Memory B cell (primary cell): ENCODE data around the gene SYCP2.

ENCODE experiments used
- ATAC-seq: fragments of 150-1000 bp; cut with Tn5 transposase; 2 replicates; pipeline ENCODE4 v1.10.0; 2021; ENCODE audit warnings: low read depth, mild to moderate bottlenecking, moderate library complexity
- DNase-seq, 2 donors: peaks; one replicate each; pipeline ENCODE4 v3.0.0; 2022; ENCODE audit warnings: low spot score in 2 of 2
- H3K27ac Mint-ChIP-seq: one replicate; pipeline ENCODE4 v1.8.0; 2022; ENCODE audit warnings: mild to moderate bottlenecking, moderate library complexity, mixed read lengths
- H3K27me3 Mint-ChIP-seq: one replicate; pipeline ENCODE4 v1.8.0; 2022; ENCODE audit warnings: mixed read lengths
- H3K36me3 Mint-ChIP-seq: one replicate; pipeline ENCODE4 v1.8.0; 2022; ENCODE audit warnings: mild to moderate bottlenecking, mixed read lengths
- H3K4me1 Mint-ChIP-seq: one replicate; pipeline ENCODE4 v1.8.0; 2022; ENCODE audit warnings: mixed read lengths
- H3K4me3 Mint-ChIP-seq: one replicate; pipeline ENCODE4 v1.8.0; 2022; ENCODE audit warnings: mild to moderate bottlenecking, moderate library complexity, mixed read lengths
- H3K9me3 Mint-ChIP-seq: one replicate; pipeline ENCODE4 v1.8.0; 2022; ENCODE audit warnings: mixed read lengths

Gene SYCP2

DNA sequence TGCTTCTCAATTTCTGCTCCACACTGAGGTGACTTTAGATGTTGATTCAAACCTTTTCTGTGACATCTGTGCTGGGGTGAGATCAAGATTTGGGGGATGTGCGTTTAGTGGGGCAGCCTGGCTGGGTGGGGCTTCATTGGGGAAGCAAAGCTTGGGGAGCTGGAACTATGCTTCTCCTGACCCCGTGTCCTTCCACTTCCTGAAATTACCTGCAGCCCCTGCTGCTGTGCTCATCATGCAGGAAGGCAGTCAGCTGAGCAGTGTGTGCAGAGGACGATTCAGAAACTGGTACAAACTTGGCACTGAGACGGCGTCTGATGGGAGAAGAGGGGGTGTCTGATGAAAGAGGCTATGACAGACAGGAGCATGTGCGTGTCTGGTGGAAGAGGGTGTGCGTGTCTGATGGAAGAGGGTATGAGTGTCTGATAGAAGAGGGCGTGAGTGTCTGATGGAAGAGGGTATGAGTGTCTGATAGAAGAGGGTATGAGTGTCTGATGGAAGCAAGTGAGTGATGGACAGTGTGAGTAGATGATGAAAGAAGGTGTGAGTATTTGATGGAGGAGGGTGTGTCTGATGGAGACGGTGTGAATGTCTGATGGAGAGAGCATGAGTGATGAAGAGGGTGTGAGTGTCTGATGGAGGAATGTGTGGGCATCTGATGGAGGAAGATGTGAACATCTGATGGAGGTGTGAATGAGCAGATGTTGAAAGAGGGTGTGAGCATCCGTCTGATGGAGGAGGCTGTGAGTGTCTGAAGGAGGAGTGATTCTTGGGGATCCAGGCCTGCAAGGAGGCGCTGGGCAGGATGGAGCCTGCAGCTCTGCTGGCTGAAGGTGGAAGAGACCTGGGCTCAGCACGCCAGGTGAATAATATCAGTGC, 103.4 kb downstream of the SYCP2 start:
- Mint-ChIP-seq H3K27ac (no peak overlapping the region), H3K27me3 (peaks cover 24% of the 10 kb centered on the region), H3K36me3 (no peaks in the 10 kb centered on the region), H3K4me1 (no peaks in the 10 kb centered on the region), H3K4me3 (no peak overlapping the region), H3K9me3 (peaks cover 6% of the 10 kb centered on the region)
- ATAC-seq (no peak), DNase-seq (no peak)

DNA sequence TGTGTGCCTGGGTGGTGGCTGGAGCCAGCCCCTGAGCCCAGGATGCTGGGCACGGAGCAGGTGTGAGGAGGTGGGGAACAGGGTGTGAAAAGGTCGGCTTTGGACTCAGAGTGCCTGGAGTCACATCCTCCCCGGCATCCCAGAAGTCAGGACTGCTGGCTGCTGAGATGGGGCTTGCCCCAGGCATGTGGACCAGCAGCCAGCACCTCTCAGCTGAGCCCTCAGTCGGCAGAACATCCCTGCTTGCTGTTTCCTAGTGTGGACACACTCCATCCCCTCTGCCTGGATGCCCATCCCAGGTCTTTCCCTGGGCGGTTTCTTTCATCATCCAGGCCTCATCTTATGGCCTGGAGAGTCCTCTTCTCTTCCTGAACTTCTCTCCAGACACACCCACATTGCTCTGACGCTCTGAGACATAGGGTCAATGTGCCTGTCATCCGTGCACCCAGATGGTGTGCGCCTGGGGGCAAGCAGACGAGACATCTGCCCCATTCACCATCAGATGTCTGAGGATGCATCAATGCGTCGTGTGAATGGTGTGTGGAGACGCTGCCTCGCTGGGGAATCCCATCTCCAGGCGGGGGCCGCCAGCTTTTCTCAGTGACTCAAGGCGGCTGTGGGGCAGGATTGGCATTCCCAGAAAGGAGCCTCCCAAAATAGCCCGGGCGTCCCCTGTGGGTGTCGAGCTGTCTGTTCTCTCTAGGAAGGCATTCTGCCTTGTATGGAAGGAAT, 104.2 kb downstream of the SYCP2 start:
- Mint-ChIP-seq H3K4me1 (no peaks in the 10 kb centered on the region), H3K4me3 (no peak overlapping the region), H3K9me3 (peaks cover 6% of the 10 kb centered on the region), H3K36me3 (no peaks in the 10 kb centered on the region), H3K27ac (no peak overlapping the region), H3K27me3 (peaks cover 19% of the 10 kb centered on the region)
- ATAC-seq (no peak), DNase-seq (no peak)

- DNase-seq (no peak), ATAC-seq (no peak)
- H3K4me1 Mint-ChIP-seq, result no peaks in the 10 kb centered on the region
- H3K4me3 Mint-ChIP-seq, result no peak overlapping the region
- H3K36me3 Mint-ChIP-seq, result no peaks in the 10 kb centered on the region
- no peak overlapping the region for H3K27ac Mint-ChIP-seq
- peaks cover 6% of the 10 kb centered on the region for H3K9me3 Mint-ChIP-seq
- H3K27me3 Mint-ChIP-seq, result peaks cover 17% of the 10 kb centered on the region
Observed at GRCh38 chr20:59828125-59829053, 105.0 kb downstream of the SYCP2 start.

- ATAC-seq (no peak), DNase-seq (no peak)
- H3K36me3 Mint-ChIP-seq, result no peaks in the 10 kb centered on the region
- H3K4me1 Mint-ChIP-seq, result no peaks in the 10 kb centered on the region
- peaks cover 15% of the 10 kb centered on the region for H3K27me3 Mint-ChIP-seq
- H3K27ac Mint-ChIP-seq, result no peak overlapping the region
- no peak overlapping the region for H3K4me3 Mint-ChIP-seq
- peaks cover 6% of the 10 kb centered on the region for H3K9me3 Mint-ChIP-seq
Observed at GRCh38 chr20:59827138-59828056, 106.0 kb downstream of the SYCP2 start.

GRCh38 chr20:59825944-59826759, 107.3 kb downstream of the SYCP2 start:
- Mint-ChIP-seq H3K4me1 (no peaks in the 10 kb centered on the region), H3K27ac (no peak overlapping the region), H3K27me3 (peaks cover 15% of the 10 kb centered on the region), H3K4me3 (no peak overlapping the region), H3K36me3 (no peaks in the 10 kb centered on the region), H3K9me3 (peaks cover 6% of the 10 kb centered on the region)
- DNase-seq, result no peak
- ATAC-seq, result no peak

DNA sequence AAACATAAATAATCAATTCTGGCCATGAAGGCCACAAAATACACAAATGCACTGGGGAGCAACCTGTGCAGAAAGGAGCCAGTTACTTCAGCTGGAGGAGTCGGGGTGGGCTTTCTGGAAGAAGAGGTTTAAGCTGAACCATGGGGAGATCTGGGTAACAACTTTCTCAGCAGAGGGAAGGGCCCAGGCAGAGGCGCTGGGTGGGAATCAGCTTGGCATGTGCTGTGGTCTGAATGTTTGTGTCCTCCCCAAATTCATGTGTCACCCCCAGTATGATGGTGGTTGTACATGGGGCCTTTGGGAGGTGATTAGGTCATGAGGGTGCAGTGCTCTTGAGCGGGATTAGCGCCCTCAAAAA, 107.9 kb downstream of the SYCP2 start:
- Mint-ChIP-seq H3K27me3 (peaks cover 15% of the 10 kb centered on the region), H3K4me3 (no peak overlapping the region), H3K4me1 (no peaks in the 10 kb centered on the region), H3K27ac (no peak overlapping the region), H3K9me3 (peaks cover 6% of the 10 kb centered on the region), H3K36me3 (no peaks in the 10 kb centered on the region)
- no peak for DNase-seq
- no peak for ATAC-seq

DNA sequence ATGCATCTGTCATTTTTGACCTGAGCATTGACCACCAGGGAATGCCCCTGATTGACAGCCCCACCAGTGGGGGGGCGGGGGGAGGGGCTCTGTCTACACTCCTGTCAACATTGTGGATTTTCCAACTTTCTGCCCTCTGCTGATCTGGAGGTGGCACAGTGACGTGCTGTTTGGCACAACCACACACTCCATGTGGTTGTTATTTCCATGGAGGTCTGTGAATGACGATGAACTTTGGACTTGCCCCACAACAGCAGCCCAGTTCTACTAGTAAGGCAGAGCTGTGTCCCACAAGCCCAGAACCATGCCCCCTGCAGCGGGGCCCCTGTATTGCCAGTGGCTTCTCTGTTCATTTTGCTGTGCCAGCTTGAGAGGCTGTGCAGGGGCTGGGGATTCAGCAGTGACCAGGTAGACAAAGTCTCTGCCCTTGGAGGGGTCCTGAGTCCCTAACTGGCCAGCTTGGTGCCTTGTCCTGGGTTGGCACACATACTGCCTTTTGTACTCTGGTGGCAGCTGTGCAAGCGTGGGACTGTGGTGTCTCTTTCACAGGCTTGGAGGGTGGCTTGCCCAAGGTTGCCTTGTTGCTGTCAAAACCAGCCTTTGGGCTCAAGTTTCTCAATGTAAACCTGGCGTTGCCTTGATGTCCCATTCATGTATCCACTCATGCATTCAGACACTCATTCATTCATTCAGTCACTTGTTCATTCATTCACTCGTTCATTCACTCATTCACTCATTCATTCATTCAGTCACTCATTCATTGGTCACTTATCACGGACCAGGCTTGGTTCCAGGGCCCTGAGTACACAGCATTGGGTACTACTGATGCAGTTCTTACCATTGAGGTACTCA, 108.5 kb downstream of the SYCP2 start:
- DNase-seq (no peak), ATAC-seq (no peak)
- Mint-ChIP-seq H3K27me3 (peaks cover 11% of the 10 kb centered on the region), H3K4me3 (no peak overlapping the region), H3K4me1 (no peaks in the 10 kb centered on the region), H3K9me3 (peaks cover 3% of the 10 kb centered on the region), H3K36me3 (no peaks in the 10 kb centered on the region), H3K27ac (no peak overlapping the region)

- no peak for DNase-seq
- Mint-ChIP-seq H3K4me1 (no peaks in the 10 kb centered on the region), H3K27me3 (peaks cover 10% of the 10 kb centered on the region), H3K36me3 (no peaks in the 10 kb centered on the region), H3K4me3 (no peak overlapping the region), H3K9me3 (peaks cover 3% of the 10 kb centered on the region), H3K27ac (no peak overlapping the region)
- no peak for ATAC-seq
Observed at GRCh38 chr20:59823491-59824259, 109.8 kb downstream of the SYCP2 start.

- peaks cover 7% of the 10 kb centered on the region for H3K27me3 Mint-ChIP-seq
- no peaks in the 10 kb centered on the region for H3K36me3 Mint-ChIP-seq
- no peak overlapping the region for H3K4me3 Mint-ChIP-seq
- no peak overlapping the region for H3K27ac Mint-ChIP-seq
- DNase-seq (no peak), ATAC-seq (no peak)
- H3K9me3 Mint-ChIP-seq, result peaks cover 3% of the 10 kb centered on the region
- H3K4me1 Mint-ChIP-seq, result no peaks in the 10 kb centered on the region
Observed at GRCh38 chr20:59823030-59823423, 110.4 kb downstream of the SYCP2 start.

DNA sequence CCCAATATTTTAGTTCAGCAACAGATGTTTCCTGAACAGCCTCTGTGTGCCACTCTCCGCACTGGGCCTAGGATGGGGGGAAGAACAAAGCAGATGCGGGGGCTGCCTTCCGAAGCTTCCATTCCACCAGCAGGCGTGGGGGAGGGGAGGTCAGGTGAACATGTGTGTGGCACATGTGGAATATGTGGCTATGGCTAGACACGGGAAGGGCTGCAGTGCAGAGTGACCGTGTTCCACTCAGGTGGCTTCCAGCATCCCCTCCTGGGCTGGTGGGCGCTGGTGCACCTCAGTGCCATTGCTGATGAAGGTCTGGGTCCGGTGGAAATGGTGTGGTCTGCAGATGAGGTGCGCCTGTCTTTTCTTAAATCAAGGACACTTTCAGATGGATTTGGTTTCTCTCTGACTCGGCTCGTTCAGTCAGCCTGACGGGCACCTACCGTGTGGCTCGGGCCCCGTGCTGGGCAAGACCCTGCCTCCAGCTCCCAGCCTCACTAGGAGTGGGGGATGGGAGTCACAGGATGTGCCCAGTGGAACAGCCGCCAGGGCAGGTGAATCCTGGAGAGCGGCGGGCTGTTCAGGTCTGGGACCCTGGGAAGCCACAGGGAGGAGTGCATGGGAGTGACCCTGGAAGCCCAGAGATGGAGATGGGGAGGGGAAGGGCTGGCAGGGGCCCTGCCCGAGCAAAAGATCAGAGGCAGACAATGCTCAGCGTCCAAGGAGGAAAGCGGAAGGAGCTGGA, 111.0 kb downstream of the SYCP2 start:
- Mint-ChIP-seq H3K4me1 (no peaks in the 10 kb centered on the region), H3K9me3 (peaks cover 3% of the 10 kb centered on the region), H3K27me3 (peaks cover 7% of the 10 kb centered on the region), H3K4me3 (no peak overlapping the region), H3K27ac (no peak overlapping the region), H3K36me3 (no peaks in the 10 kb centered on the region)
- ATAC-seq (no peak), DNase-seq (no peak)

DNA sequence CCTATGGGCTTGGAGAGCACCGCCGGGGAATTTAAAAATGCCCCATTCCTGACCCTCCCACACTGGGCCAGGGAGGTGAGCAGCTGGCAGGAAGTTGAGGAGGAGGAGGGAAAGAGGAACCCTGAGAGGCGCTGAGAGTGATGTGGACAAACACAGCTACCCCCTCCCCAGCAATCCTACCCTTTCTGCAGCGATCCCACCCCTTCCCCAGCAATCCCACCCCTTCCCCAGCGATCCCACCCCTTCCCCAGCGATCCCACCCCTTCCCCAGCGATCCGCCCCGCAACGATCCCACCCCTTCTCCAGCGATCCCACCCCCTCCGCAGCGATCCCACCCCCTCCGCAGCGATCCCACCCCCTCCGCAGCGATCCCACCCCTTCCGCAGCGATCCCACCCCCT, 111.6 kb downstream of the SYCP2 start:
- Mint-ChIP-seq H3K27ac (no peak overlapping the region), H3K4me3 (no peak overlapping the region), H3K27me3 (peaks cover 6% of the 10 kb centered on the region), H3K36me3 (no peaks in the 10 kb centered on the region), H3K4me1 (no peaks in the 10 kb centered on the region), H3K9me3 (peaks cover 3% of the 10 kb centered on the region)
- no peak for DNase-seq
- ATAC-seq, result no peak
